Esophagus (tissue), 2 donors: Measurements from ENCODE around the gene KLF11. TPM values are rescaled to one million over a fixed set of nuclear protein-coding genes. Genes with fewer than 3 reads are reported as not detected.

Source experiments
- H3K27ac ChIP-seq, 2 donors: one replicate each; pipeline ENCODE4 v1.5.1; 2013; ENCODE audit warnings: low read depth in 2 of 2, mild to moderate bottlenecking in 2 of 2, inconsistent platforms in 1 of 2, low read length in 1 of 2, moderate library complexity in 1 of 2
- H3K27me3 ChIP-seq, 2 donors: one replicate each; pipeline ENCODE4 v1.6.1; 2013; ENCODE audit warnings: low read length in 2 of 2, control low read depth in 1 of 2, mild to moderate bottlenecking in 1 of 2; ENCODE audit not compliant: insufficient read depth in 2 of 2, control insufficient read depth in 1 of 2
- H3K36me3 ChIP-seq, 2 donors: one replicate each; pipeline ENCODE4 v1.6.1; 2013; ENCODE audit warnings: low read length in 1 of 2; ENCODE audit not compliant: control insufficient read depth in 2 of 2, insufficient read depth in 2 of 2
- H3K4me1 ChIP-seq, 2 donors: one replicate each; pipeline ENCODE4 v1.6.1; 2013; ENCODE audit warnings: low read length in 1 of 2; ENCODE audit not compliant: control insufficient read depth in 2 of 2, insufficient read depth in 2 of 2
- H3K4me3 ChIP-seq, 2 donors: one replicate each; pipeline ENCODE4 v1.5.1; 2013; ENCODE audit warnings: low read length in 2 of 2, mild to moderate bottlenecking in 2 of 2, low read depth in 1 of 2, moderate library complexity in 1 of 2
- H3K9me3 ChIP-seq, 2 donors: one replicate each; pipeline ENCODE4 v1.6.1; 2013; ENCODE audit warnings: mild to moderate bottlenecking in 2 of 2, low read depth in 1 of 2, low read length in 1 of 2, moderate library complexity in 1 of 2; ENCODE audit not compliant: control insufficient read depth in 2 of 2, insufficient read depth in 1 of 2
- WGBS, 2 donors: extraction: QIAGEN DNeasy Blood & Tissue Kit; methylation state at CpG; one replicate each; pipeline ENCODE4 v1.1.7; 2013; 5-methylcytosine and 5-hydroxymethylcytosine counted together
- polyA plus RNA-seq, 2 donors: library from polyadenylated mRNA; stranded (reverse); fragments of 200-250 nt; gene quantifications; one replicate each; pipeline ENCODE4 v1.2.3, GENCODE V29; 2013
- donor health status: healthy with polysubstance abuse.
- donor health status: Bipolar disorder and iron deficiency.

The KLF11 gene
- polyA plus RNA-seq, 2 donors, result 1.7 to 4.3 TPM

GRCh38 chr2:10038716-10039115, 4.6 kb upstream of the KLF11 start:
- H3K4me3 ChIP-seq, result no peak overlapping the region
- H3K9me3 ChIP-seq, result no peaks in the 10 kb centered on the region
- no peaks in the 10 kb centered on the region for H3K27me3 ChIP-seq
- H3K27ac ChIP-seq, result no peak overlapping the region
- no peaks in the 10 kb centered on the region for H3K36me3 ChIP-seq
- peaks cover 0 to 23% of the 10 kb centered on the region in 2 donors for H3K4me1 ChIP-seq

GRCh38 chr2:10039658-10040410, 3.5 kb upstream of the KLF11 start:
- Histone ChIP-seq H3K36me3 (no peaks in the 10 kb centered on the region), H3K4me3 (no peak overlapping the region), H3K9me3 (no peaks in the 10 kb centered on the region), H3K4me1 (peaks cover 0 to 24% of the 10 kb centered on the region in 2 donors), H3K27me3 (no peaks in the 10 kb centered on the region), H3K27ac (peak overlapping the region in 1 of 2 donors; percentile 3)
- 49 to 53% methylated on average over 16 of the region's 16 CpGs for WGBS, 2 donors

- Histone ChIP-seq H3K27ac (peak overlapping the region in 1 of 2 donors; percentile 90), H3K4me1 (peaks cover 0 to 14% of the 10 kb centered on the region in 2 donors), H3K9me3 (no peaks in the 10 kb centered on the region), H3K4me3 (no peak overlapping the region), H3K36me3 (peaks cover 0 to 3% of the 10 kb centered on the region in 2 donors), H3K27me3 (no peaks in the 10 kb centered on the region)
- WGBS, 2 donors, result 89 to 92% methylated on average over 14 of the region's 14 CpGs
Measured at GRCh38 chr2:10041711-10042110, 1.6 kb upstream of the KLF11 start.

GRCh38 chr2:10042301-10043161, 819 bp upstream of the KLF11 start:
- Histone ChIP-seq H3K27ac (peak overlapping the region; percentile 90 to 99), H3K36me3 (peaks cover 3% of the 10 kb centered on the region in 2 donors), H3K4me1 (peaks cover 0 to 13% of the 10 kb centered on the region in 2 donors), H3K4me3 (peak overlapping the region; percentile 18 to 35), H3K9me3 (no peaks in the 10 kb centered on the region), H3K27me3 (no peaks in the 10 kb centered on the region)
- WGBS, 2 donors, result 35 to 39% methylated on average over 47 to 54 of the region's 54 CpGs

GRCh38 chr2:10043906-10044601, 704 bp downstream of the KLF11 start:
- WGBS, 2 donors, result 12 to 17% methylated on average over 42 to 90 of the region's 90 CpGs
- Histone ChIP-seq H3K4me1 (peaks cover 0 to 7% of the 10 kb centered on the region in 2 donors), H3K27me3 (no peaks in the 10 kb centered on the region), H3K27ac (peak overlapping the region; percentile 99), H3K36me3 (peaks cover 5 to 13% of the 10 kb centered on the region in 2 donors), H3K9me3 (no peaks in the 10 kb centered on the region), H3K4me3 (peak overlapping the region; percentile 69 to 75)

GRCh38 chr2:10045561-10046355, 2.4 kb downstream of the KLF11 start:
- Histone ChIP-seq H3K4me1 (peaks cover 0 to 6% of the 10 kb centered on the region in 2 donors), H3K4me3 (no peak overlapping the region)

GRCh38 chr2:10046931-10047330, 3.6 kb downstream of the KLF11 start:
- H3K27me3 ChIP-seq, result no peaks in the 10 kb centered on the region
- WGBS, 2 donors, result 50 to 60% methylated on average over 7 of the region's 7 CpGs
- peaks cover 7 to 13% of the 10 kb centered on the region in 2 donors for H3K36me3 ChIP-seq
- H3K9me3 ChIP-seq, result no peaks in the 10 kb centered on the region
- H3K27ac ChIP-seq, result no peak overlapping the region
- peaks cover 0 to 4% of the 10 kb centered on the region in 2 donors for H3K4me1 ChIP-seq
- no peak overlapping the region for H3K4me3 ChIP-seq

More at GRCh38 chr2:10045561-10046355, 2.4 kb downstream of the KLF11 start:
- peak overlapping the region; percentile 12 to 47 for H3K27ac ChIP-seq
- no peaks in the 10 kb centered on the region for H3K27me3 ChIP-seq
- H3K36me3 ChIP-seq, result peaks cover 7 to 13% of the 10 kb centered on the region in 2 donors
- H3K9me3 ChIP-seq, result no peaks in the 10 kb centered on the region
- 72 to 81% methylated on average over 20 of the region's 20 CpGs for WGBS, 2 donors

- Histone ChIP-seq H3K36me3 (peaks cover 7 to 17% of the 10 kb centered on the region in 2 donors), H3K9me3 (no peaks in the 10 kb centered on the region), H3K27ac (no peak overlapping the region), H3K4me3 (no peak overlapping the region), H3K27me3 (no peaks in the 10 kb centered on the region), H3K4me1 (peaks cover 0 to 4% of the 10 kb centered on the region in 2 donors)
- 88 to 90% methylated on average over 15 of the region's 15 CpGs for WGBS, 2 donors
Measured at GRCh38 chr2:10047616-10048500, 4.5 kb downstream of the KLF11 start.
